ENCODE measurements around the gene SLC35B2.

- TF ChIP-seq CTCF (conservative IDR thresholded peaks at IDR 0.05 in 1 of 2, IDR thresholded peaks at IDR 0.05 in 1 of 2; ENCODE audit: low read depth in 1 of 2, low read length in 2 of 2): peak; percentile 76 to 82
- TF ChIP-seq EZH2 (IDR thresholded peaks at IDR 0.05; ENCODE audit: low read length, missing control alignments): no peak
Observed at GRCh38 chr6:44237813-44238433, 19.4 kb downstream of the SLC35B2 start.
